ENCODE data around the gene MCF2L. TPM values are rescaled to one million over a fixed set of nuclear protein-coding genes. Genes with fewer than 3 reads are reported as not detected.

Gene MCF2L
- total and polyA plus RNA-seq, 9 of the 15 experiments (the other 6 are each of a cell fraction or from before 2014, with no cell fraction given) = 0.05 to 0.25 (median 0.18) TPM; not detected in 5

DNA sequence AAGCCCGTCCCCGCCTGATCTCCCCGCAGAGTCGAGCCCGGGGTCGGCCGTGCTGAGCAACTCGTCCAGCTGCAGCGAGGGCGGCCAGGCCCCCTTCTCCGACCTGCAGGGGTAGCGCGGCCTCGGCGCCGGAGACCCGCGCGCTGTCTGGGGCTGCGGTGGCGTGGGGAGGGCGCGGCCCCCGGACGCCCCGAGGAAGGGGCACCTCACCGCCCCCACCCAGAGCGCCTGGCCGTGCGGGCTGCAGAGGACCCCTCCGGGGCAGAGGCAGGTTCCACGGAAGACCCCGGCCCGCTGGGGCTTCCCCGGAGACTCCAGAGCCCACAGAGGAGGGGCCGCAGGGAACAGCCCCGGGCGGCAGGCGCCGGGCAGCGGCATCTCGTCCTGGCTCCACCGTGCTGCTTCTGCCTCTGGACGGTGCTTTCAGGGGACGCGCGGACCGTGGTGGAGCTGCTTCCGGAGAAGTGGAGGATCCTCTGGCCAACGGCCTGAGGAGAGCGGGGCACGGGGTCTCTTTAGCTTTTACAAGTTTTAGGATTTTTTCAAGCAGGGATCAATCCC, 127.8 kb downstream of the MCF2L start:
- FAIRE-seq = no peak

More for the DNA sequence above, 127.8 kb downstream of the MCF2L start:
- Histone ChIP-seq H2AFZ (ENCODE audit: low read depth, low read length) (no peak overlapping the region), H3K36me3 (ENCODE audit: control insufficient read depth, insufficient read depth, low read length) (no peaks in the 10 kb centered on the region), H3K27ac (ENCODE audit: extremely low read depth, low read depth, low read length) (no peak overlapping the region), H3K9me3 (replicated peaks; ENCODE audit: control insufficient read depth, insufficient read depth, low read depth, low read length) (no peaks in the 10 kb centered on the region), H3K9me1 (ENCODE audit: control insufficient read depth, insufficient read depth, low read length) (no peaks in the 10 kb centered on the region), H3K4me2 (ENCODE audit: insufficient read depth, low read length) (no peak overlapping the region), H3K4me3 (no peak overlapping the region), H3K9ac (ENCODE audit: insufficient read depth in 1 of 2, low read depth in 2 of 2, low read length in 2 of 2) (no peak overlapping the region), H3K27me3 (ENCODE audit: control insufficient read depth in 2 of 2, insufficient read depth in 2 of 2, low read length in 2 of 2) (peaks cover 35 to 80% of the 10 kb centered on the region in 2 experiments), H4K20me1 (replicated peaks; ENCODE audit: control insufficient read depth, insufficient read depth, low read length) (no peaks in the 10 kb centered on the region; the same call in 1 of the 2 replicates), H3K4me1 (replicated peaks in 1 of 2; ENCODE audit: control insufficient read depth in 2 of 2, insufficient read depth in 2 of 2, low read length in 2 of 2) (peaks cover 0 to 8% of the 10 kb centered on the region in 2 experiments; a peak in 1 of 5 replicates), H3K79me2 (ENCODE audit: control insufficient read depth, insufficient read depth, low read length) (no peaks in the 10 kb centered on the region)
- WGBS (ENCODE audit: insufficient coverage, low coverage, missing lambda C conversion rate) = 38% methylated on average over 11 of the region's 52 CpGs
- no peak for TF ChIP-seq CEBPG (CRISPR knock-in tag; IDR thresholded peaks at IDR 0.05)
- TF ChIP-seq CEBPG (tag; conservative IDR thresholded peaks at IDR 0.05 in 1 of 2, IDR thresholded peaks at IDR 0.05 in 1 of 2) = no peak
- TF ChIP-seq KLF6 (CRISPR knock-in tag; IDR thresholded peaks at IDR 0.05; ENCODE audit: borderline replicate concordance) = no peak
- TF ChIP-seq, protein P1, sequence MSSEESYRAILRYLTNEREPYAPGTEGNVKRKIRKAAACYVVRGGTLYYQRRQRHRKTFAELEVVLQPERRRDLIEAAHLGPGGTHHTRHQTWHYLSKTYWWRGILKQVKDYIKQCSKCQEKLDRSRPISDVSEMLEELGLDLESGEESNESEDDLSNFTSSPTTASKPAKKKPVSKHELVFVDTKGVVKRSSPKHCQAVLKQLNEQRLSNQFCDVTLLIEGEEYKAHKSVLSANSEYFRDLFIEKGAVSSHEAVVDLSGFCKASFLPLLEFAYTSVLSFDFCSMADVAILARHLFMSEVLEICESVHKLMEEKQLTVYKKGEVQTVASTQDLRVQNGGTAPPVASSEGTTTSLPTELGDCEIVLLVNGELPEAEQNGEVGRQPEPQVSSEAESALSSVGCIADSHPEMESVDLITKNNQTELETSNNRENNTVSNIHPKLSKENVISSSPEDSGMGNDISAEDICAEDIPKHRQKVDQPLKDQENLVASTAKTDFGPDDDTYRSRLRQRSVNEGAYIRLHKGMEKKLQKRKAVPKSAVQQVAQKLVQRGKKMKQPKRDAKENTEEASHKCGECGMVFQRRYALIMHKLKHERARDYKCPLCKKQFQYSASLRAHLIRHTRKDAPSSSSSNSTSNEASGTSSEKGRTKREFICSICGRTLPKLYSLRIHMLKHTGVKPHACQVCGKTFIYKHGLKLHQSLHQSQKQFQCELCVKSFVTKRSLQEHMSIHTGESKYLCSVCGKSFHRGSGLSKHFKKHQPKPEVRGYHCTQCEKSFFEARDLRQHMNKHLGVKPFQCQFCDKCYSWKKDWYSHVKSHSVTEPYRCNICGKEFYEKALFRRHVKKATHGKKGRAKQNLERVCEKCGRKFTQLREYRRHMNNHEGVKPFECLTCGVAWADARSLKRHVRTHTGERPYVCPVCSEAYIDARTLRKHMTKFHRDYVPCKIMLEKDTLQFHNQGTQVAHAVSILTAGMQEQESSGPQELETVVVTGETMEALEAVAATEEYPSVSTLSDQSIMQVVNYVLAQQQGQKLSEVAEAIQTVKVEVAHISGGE (CRISPR knock-in tag; IDR thresholded peaks at IDR 0.05) = no peak
- no peak for DNase-seq (ENCODE audit: extremely low read depth in 1 of 4, low spot score in 3 of 4)
- in situ Hi-C loops (cut with MboI) (no loop called here), intact Hi-C loops (cut with micrococcal nuclease) (no loop called here)
- POLR2A ChIA-PET = no interaction called here
- no TSS peak for BruUV-seq (replicated peaks)
- ATAC-seq = no peak
- CTCF ChIA-PET (ENCODE audit: low intra/inter-chr PET ratio) = no interaction called here

Measured in K562 (cell line).